Measurements from ENCODE around the gene LIPJ.

LIPJ gene

GRCh38 chr10:88618496-88618895 lies 31.9 kb downstream of the LIPJ start:
- DNase-seq = no peak
- CTCF ChIA-PET = no interaction called here
- H3K4me1 ChIP-seq (ENCODE audit: control extremely low read depth in 1 of 4, control insufficient read depth in 4 of 4, insufficient read depth in 4 of 4, low read length in 3 of 4) = no peaks in the 10 kb centered on the region

DNA sequence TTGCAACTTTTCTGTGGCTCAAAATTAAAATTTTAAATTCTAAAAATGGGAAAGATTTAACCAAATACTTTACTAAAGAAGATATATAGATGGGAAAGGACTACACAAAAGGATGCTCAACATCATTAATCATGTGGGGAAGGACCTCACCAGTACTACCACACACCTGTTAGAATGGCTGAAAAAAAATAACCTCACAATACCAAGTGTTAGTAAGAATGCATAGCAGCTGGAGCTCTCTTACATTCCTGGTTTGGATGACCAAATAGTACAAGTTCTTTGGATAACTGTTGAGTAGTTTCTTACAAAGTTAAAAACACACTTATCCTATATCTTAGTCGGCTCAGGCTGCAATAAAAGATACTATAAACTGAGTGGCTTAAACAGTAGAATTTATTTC lies 33.9 kb downstream of the LIPJ start:
- ChIA-PET POLR2A (no interaction called here), CTCF (no interaction called here)
- Histone ChIP-seq H3K27ac (ENCODE audit: insufficient read depth in 1 of 2, low read depth in 1 of 2, low read length in 2 of 2, poor library complexity in 1 of 2, severe bottlenecking in 2 of 2) (no peak overlapping the region), H3K36me3 (ENCODE audit: control insufficient read depth in 4 of 4, insufficient read depth in 4 of 4, low read length in 3 of 4) (no peaks in the 10 kb centered on the region), H3K27me3 (replicated peaks in 2 of 5; ENCODE audit: control insufficient read depth in 4 of 5, insufficient read depth in 5 of 5, low read length in 4 of 5) (no peaks in the 10 kb centered on the region), H3K4me1 (ENCODE audit: control extremely low read depth in 1 of 4, control insufficient read depth in 4 of 4, insufficient read depth in 4 of 4, low read length in 3 of 4) (no peaks in the 10 kb centered on the region), H3K9me3 (ENCODE audit: control extremely low read depth in 1 of 5, control insufficient read depth in 4 of 5, insufficient read depth in 2 of 5, low read depth in 1 of 5, low read length in 4 of 5) (peaks cover 0 to 4% (median 0%) of the 10 kb centered on the region in 5 experiments), H3K4me3 (ENCODE audit: control insufficient read depth in 1 of 7, extremely low read depth in 1 of 7, insufficient read depth in 4 of 7, low read depth in 2 of 7, low read length in 6 of 7) (no peak overlapping the region)
- no CpG with 5 or more reads among the region's 1 CpG for whole genome bisulfite sequencing (ENCODE audit: insufficient coverage)
- no peak for DNase-seq

More at GRCh38 chr10:88618496-88618895, 31.9 kb downstream of the LIPJ start:
- WGBS (ENCODE audit: insufficient coverage) = 83% methylated on average over 1 of the region's 1 CpG
- no peak overlapping the region for H3K4me3 ChIP-seq (ENCODE audit: control insufficient read depth in 1 of 7, extremely low read depth in 1 of 7, insufficient read depth in 4 of 7, low read depth in 2 of 7, low read length in 6 of 7)
- H3K36me3 ChIP-seq (ENCODE audit: control insufficient read depth in 4 of 4, insufficient read depth in 4 of 4, low read length in 3 of 4) = no peaks in the 10 kb centered on the region
- peaks cover 0 to 4% (median 0%) of the 10 kb centered on the region in 5 experiments for H3K9me3 ChIP-seq (ENCODE audit: control extremely low read depth in 1 of 5, control insufficient read depth in 4 of 5, insufficient read depth in 2 of 5, low read depth in 1 of 5, low read length in 4 of 5)
- H3K27me3 ChIP-seq (replicated peaks in 2 of 5; ENCODE audit: control insufficient read depth in 4 of 5, insufficient read depth in 5 of 5, low read length in 4 of 5) = no peaks in the 10 kb centered on the region
- POLR2A ChIA-PET = no interaction called here
- no peak overlapping the region for H3K27ac ChIP-seq (ENCODE audit: insufficient read depth in 1 of 2, low read depth in 1 of 2, low read length in 2 of 2, poor library complexity in 1 of 2, severe bottlenecking in 2 of 2)

DNA sequence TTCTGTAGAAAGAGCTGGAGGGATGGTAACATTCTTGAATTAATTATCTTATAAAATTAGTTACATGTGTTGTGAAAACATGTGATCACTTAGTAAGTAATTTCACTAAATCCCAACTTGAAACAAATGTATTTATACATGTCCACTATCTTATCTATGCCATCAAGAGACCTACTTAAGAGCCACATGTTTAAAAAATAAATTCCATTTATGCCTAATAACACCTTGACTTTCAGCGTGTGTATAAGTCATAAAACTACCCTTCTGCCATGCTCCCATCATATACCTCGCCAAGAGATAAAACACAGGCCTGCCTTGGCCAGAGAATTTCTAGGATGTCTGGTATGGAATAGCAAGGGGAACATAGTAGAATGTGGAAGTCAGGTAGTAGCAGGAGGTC lies 37.3 kb downstream of the LIPJ start:
- Histone ChIP-seq H3K4me1 (ENCODE audit: control extremely low read depth in 1 of 4, control insufficient read depth in 4 of 4, insufficient read depth in 4 of 4, low read length in 3 of 4) (no peaks in the 10 kb centered on the region), H3K4me3 (ENCODE audit: control insufficient read depth in 1 of 7, extremely low read depth in 1 of 7, insufficient read depth in 4 of 7, low read depth in 2 of 7, low read length in 6 of 7) (no peak overlapping the region), H3K9me3 (ENCODE audit: control extremely low read depth in 1 of 5, control insufficient read depth in 4 of 5, insufficient read depth in 2 of 5, low read depth in 1 of 5, low read length in 4 of 5) (peaks cover 0 to 4% (median 0%) of the 10 kb centered on the region in 5 experiments), H3K27me3 (replicated peaks in 2 of 5; ENCODE audit: control insufficient read depth in 4 of 5, insufficient read depth in 5 of 5, low read length in 4 of 5) (no peaks in the 10 kb centered on the region), H3K36me3 (ENCODE audit: control insufficient read depth in 4 of 4, insufficient read depth in 4 of 4, low read length in 3 of 4) (no peaks in the 10 kb centered on the region), H3K27ac (ENCODE audit: insufficient read depth in 1 of 2, low read depth in 1 of 2, low read length in 2 of 2, poor library complexity in 1 of 2, severe bottlenecking in 2 of 2) (no peak overlapping the region)
- DNase-seq = no peak
- no CpG with 5 or more reads among the region's 2 CpGs for WGBS (ENCODE audit: insufficient coverage)
- POLR2A ChIA-PET = no interaction called here
- CTCF ChIA-PET = no interaction called here

DNA sequence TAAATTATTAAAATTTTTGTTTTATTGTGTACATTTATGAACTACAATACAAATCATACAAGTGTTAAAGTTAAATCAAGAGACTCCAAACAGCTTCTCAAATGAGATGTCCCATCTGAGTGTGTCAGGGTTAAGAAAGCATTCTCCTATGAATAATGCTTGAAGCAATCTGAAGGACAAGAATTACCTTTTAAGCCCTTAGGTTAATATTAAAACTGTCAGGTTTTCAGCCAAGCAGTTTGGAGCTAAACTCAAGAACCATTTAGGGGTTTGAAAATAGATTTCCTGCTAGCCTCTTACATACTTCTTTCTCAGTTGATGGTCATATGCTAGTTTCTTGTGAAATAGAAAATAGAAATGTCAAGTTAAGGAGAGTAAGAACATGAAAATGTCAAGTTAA lies 38.3 kb downstream of the LIPJ start:
- H3K27ac ChIP-seq (ENCODE audit: insufficient read depth in 1 of 2, low read depth in 1 of 2, low read length in 2 of 2, poor library complexity in 1 of 2, severe bottlenecking in 2 of 2) = no peak overlapping the region
- POLR2A ChIA-PET = no interaction called here
- H3K4me1 ChIP-seq (ENCODE audit: control extremely low read depth in 1 of 4, control insufficient read depth in 4 of 4, insufficient read depth in 4 of 4, low read length in 3 of 4) = no peaks in the 10 kb centered on the region
- no peak overlapping the region for H3K4me3 ChIP-seq (ENCODE audit: control insufficient read depth in 1 of 7, extremely low read depth in 1 of 7, insufficient read depth in 4 of 7, low read depth in 2 of 7, low read length in 6 of 7)
- no peaks in the 10 kb centered on the region for H3K27me3 ChIP-seq (replicated peaks in 2 of 5; ENCODE audit: control insufficient read depth in 4 of 5, insufficient read depth in 5 of 5, low read length in 4 of 5)
- CTCF ChIA-PET = no interaction called here
- H3K9me3 ChIP-seq (ENCODE audit: control extremely low read depth in 1 of 5, control insufficient read depth in 4 of 5, insufficient read depth in 2 of 5, low read depth in 1 of 5, low read length in 4 of 5) = peaks cover 0 to 7% (median 1%) of the 10 kb centered on the region in 5 experiments
- no peaks in the 10 kb centered on the region for H3K36me3 ChIP-seq (ENCODE audit: control insufficient read depth in 4 of 4, insufficient read depth in 4 of 4, low read length in 3 of 4)
- DNase-seq = no peak

DNA sequence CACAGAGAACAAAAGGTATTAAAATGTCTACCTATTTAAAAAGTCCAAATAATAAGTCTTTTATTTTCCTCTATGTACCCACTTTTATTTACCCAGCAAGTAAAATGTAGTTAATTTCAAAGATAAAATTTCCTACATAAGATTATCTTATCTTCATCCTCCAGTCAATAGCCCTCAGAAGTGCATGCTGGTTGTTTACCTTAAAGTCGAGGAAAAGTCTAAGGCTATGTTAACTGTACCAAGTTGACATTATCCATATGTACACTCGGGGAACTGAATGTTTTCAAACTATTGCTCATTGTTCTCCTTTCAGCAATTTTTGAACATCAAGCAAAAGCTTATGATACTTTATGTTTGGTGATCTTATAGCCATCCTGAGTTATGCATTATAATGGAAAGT lies 53.6 kb downstream of the LIPJ start:
- POLR2A ChIA-PET = no interaction called here
- no peaks in the 10 kb centered on the region for H3K27me3 ChIP-seq (replicated peaks in 2 of 5; ENCODE audit: control insufficient read depth in 4 of 5, insufficient read depth in 5 of 5, low read length in 4 of 5)
- no peaks in the 10 kb centered on the region for H3K36me3 ChIP-seq (ENCODE audit: control insufficient read depth in 4 of 4, insufficient read depth in 4 of 4, low read length in 3 of 4)
- WGBS (ENCODE audit: insufficient coverage) = 100% methylated on average over 1 of the region's 2 CpGs
- H3K9me3 ChIP-seq (ENCODE audit: control extremely low read depth in 1 of 5, control insufficient read depth in 4 of 5, insufficient read depth in 2 of 5, low read depth in 1 of 5, low read length in 4 of 5) = peaks cover 0 to 22% (median 3%) of the 10 kb centered on the region in 5 experiments
- CTCF ChIA-PET = no interaction called here
- DNase-seq = no peak
- H3K4me3 ChIP-seq (ENCODE audit: control insufficient read depth in 1 of 7, extremely low read depth in 1 of 7, insufficient read depth in 4 of 7, low read depth in 2 of 7, low read length in 6 of 7) = no peak overlapping the region
- H3K27ac ChIP-seq (ENCODE audit: insufficient read depth in 1 of 2, low read depth in 1 of 2, low read length in 2 of 2, poor library complexity in 1 of 2, severe bottlenecking in 2 of 2) = no peak overlapping the region
- H3K4me1 ChIP-seq (ENCODE audit: control extremely low read depth in 1 of 4, control insufficient read depth in 4 of 4, insufficient read depth in 4 of 4, low read length in 3 of 4) = no peaks in the 10 kb centered on the region

GRCh38 chr10:88642209-88642608 lies 55.6 kb downstream of the LIPJ start:
- ChIA-PET CTCF (no interaction called here), POLR2A (no interaction called here)
- no peaks in the 10 kb centered on the region for H3K27me3 ChIP-seq (replicated peaks in 2 of 5; ENCODE audit: control insufficient read depth in 4 of 5, insufficient read depth in 5 of 5, low read length in 4 of 5)
- no peak overlapping the region for H3K4me3 ChIP-seq (ENCODE audit: control insufficient read depth in 1 of 7, extremely low read depth in 1 of 7, insufficient read depth in 4 of 7, low read depth in 2 of 7, low read length in 6 of 7)
- peaks cover 0 to 4% (median under 1%) of the 10 kb centered on the region in 4 experiments for H3K4me1 ChIP-seq (ENCODE audit: control extremely low read depth in 1 of 4, control insufficient read depth in 4 of 4, insufficient read depth in 4 of 4, low read length in 3 of 4)
- H3K9me3 ChIP-seq (ENCODE audit: control extremely low read depth in 1 of 5, control insufficient read depth in 4 of 5, insufficient read depth in 2 of 5, low read depth in 1 of 5, low read length in 4 of 5) = peaks cover 0 to 17% (median 3%) of the 10 kb centered on the region in 5 experiments
- no peak for DNase-seq
- H3K27ac ChIP-seq (ENCODE audit: insufficient read depth in 1 of 2, low read depth in 1 of 2, low read length in 2 of 2, poor library complexity in 1 of 2, severe bottlenecking in 2 of 2) = no peak overlapping the region
- no peaks in the 10 kb centered on the region for H3K36me3 ChIP-seq (ENCODE audit: control insufficient read depth in 4 of 4, insufficient read depth in 4 of 4, low read length in 3 of 4)
- 98% methylated on average over 4 of the region's 6 CpGs for WGBS (ENCODE audit: insufficient coverage)

GRCh38 chr10:88642963-88643362 lies 56.4 kb downstream of the LIPJ start:
- Histone ChIP-seq H3K27ac (ENCODE audit: insufficient read depth in 1 of 2, low read depth in 1 of 2, low read length in 2 of 2, poor library complexity in 1 of 2, severe bottlenecking in 2 of 2) (no peak overlapping the region), H3K9me3 (ENCODE audit: control extremely low read depth in 1 of 5, control insufficient read depth in 4 of 5, insufficient read depth in 2 of 5, low read depth in 1 of 5, low read length in 4 of 5) (peaks cover 0 to 13% (median 3%) of the 10 kb centered on the region in 5 experiments), H3K4me3 (ENCODE audit: control insufficient read depth in 1 of 7, extremely low read depth in 1 of 7, insufficient read depth in 4 of 7, low read depth in 2 of 7, low read length in 6 of 7) (no peak overlapping the region), H3K36me3 (ENCODE audit: control insufficient read depth in 4 of 4, insufficient read depth in 4 of 4, low read length in 3 of 4) (no peaks in the 10 kb centered on the region), H3K4me1 (ENCODE audit: control extremely low read depth in 1 of 4, control insufficient read depth in 4 of 4, insufficient read depth in 4 of 4, low read length in 3 of 4) (peaks cover 0 to 4% (median under 1%) of the 10 kb centered on the region in 4 experiments), H3K27me3 (replicated peaks in 2 of 5; ENCODE audit: control insufficient read depth in 4 of 5, insufficient read depth in 5 of 5, low read length in 4 of 5) (no peaks in the 10 kb centered on the region)
- ChIA-PET POLR2A (no interaction called here), CTCF (no interaction called here)
- DNase-seq = peak in 2 of 3 donors; percentile 25 to 36
